Measurements from ENCODE around the gene SPATA3.

- no peak for TF ChIP-seq SUZ12 (IDR thresholded peaks at IDR 0.05)
- no peak for TF ChIP-seq HDGF (IDR thresholded peaks at IDR 0.05; ENCODE audit: borderline replicate concordance)
- TF ChIP-seq FOXM1 (IDR thresholded peaks at IDR 0.05; ENCODE audit: borderline replicate concordance), result no peak
- TF ChIP-seq TARDBP (IDR thresholded peaks at IDR 0.05), result no peak
- no peak for TF ChIP-seq FOXA1 (IDR thresholded peaks at IDR 0.05)
- TF ChIP-seq LEF1 (IDR thresholded peaks at IDR 0.05; ENCODE audit: borderline replicate concordance), result no peak
- TF ChIP-seq SP1 (IDR thresholded peaks at IDR 0.05), result no peak
- no peak for TF ChIP-seq ELF4 (IDR thresholded peaks at IDR 0.05)
- no peak for TF ChIP-seq ARNT (IDR thresholded peaks at IDR 0.05)
- TF ChIP-seq, protein P1, sequence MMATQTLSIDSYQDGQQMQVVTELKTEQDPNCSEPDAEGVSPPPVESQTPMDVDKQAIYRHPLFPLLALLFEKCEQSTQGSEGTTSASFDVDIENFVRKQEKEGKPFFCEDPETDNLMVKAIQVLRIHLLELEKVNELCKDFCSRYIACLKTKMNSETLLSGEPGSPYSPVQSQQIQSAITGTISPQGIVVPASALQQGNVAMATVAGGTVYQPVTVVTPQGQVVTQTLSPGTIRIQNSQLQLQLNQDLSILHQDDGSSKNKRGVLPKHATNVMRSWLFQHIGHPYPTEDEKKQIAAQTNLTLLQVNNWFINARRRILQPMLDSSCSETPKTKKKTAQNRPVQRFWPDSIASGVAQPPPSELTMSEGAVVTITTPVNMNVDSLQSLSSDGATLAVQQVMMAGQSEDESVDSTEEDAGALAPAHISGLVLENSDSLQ (IDR thresholded peaks at IDR 0.05), result no peak
- no peak for TF ChIP-seq FOXK2 (IDR thresholded peaks at IDR 0.05)
Observed at GRCh38 chr2:230984393-230985220, 11.3 kb upstream of the SPATA3 start.

All from HEK293T (cell line).